ENCODE results near the gene AOPEP. TPM values are rescaled to one million over a fixed set of nuclear protein-coding genes. Genes with fewer than 3 reads are reported as not detected.
A peak's percentile ranks its signal among the peaks of the same experiment; 100 is the strongest.

AOPEP gene
- total RNA-seq, 4 donors from 2014 or later: 252 to 375 (median 312) TPM

- Histone ChIP-seq H3K36me3 (peaks cover 0 to 40% of the 10 kb centered on the region in 2 donors), H3K4me3 (no peak overlapping the region), H3K27ac (peak overlapping the region; percentile 45 to 89 (median 81)), H3K27me3 (no peaks in the 10 kb centered on the region), H3K4me1 (peaks cover 8 to 100% (median 58%) of the 10 kb centered on the region in 3 donors), H3K9me3 (no peaks in the 10 kb centered on the region)
- 0 to 22% methylated on average over 1 to 5 of the region's 22 CpGs for WGBS, 2 donors (ENCODE audit: low coverage in 1 of 2)
- TF ChIP-seq POLR2A (IDR thresholded peaks at IDR 0.05) (no peak), CTCF (IDR thresholded peaks at IDR 0.05) (peak in 1 of 4 experiments; percentile 26), EP300 (IDR thresholded peaks at IDR 0.05) (no peak), POLR2AphosphoS5 (IDR thresholded peaks at IDR 0.05) (peak; percentile 10)
- peak; percentile 48 for ATAC-seq
Observed at GRCh38 chr9:95090023-95090791, 363.7 kb downstream of the AOPEP start.

GRCh38 chr9:95090871-95091577 lies 364.5 kb downstream of the AOPEP start:
- Histone ChIP-seq H3K27me3 (no peaks in the 10 kb centered on the region), H3K36me3 (peaks cover 0 to 32% of the 10 kb centered on the region in 2 donors), H3K4me3 (no peak overlapping the region), H3K9me3 (no peaks in the 10 kb centered on the region), H3K27ac (peak overlapping the region; percentile 45 to 89 (median 81)), H3K4me1 (peaks cover 8 to 100% (median 58%) of the 10 kb centered on the region in 3 donors)
- TF ChIP-seq POLR2A (IDR thresholded peaks at IDR 0.05) (no peak), CTCF (IDR thresholded peaks at IDR 0.05) (no peak), EP300 (IDR thresholded peaks at IDR 0.05) (no peak), POLR2AphosphoS5 (IDR thresholded peaks at IDR 0.05) (no peak)
- ATAC-seq: no peak
- WGBS, 2 donors (ENCODE audit: low coverage in 1 of 2): no CpG with 5 or more reads among the region's 14 CpGs

- Histone ChIP-seq H3K4me1 (peaks cover 8 to 100% (median 58%) of the 10 kb centered on the region in 3 donors), H3K9me3 (no peaks in the 10 kb centered on the region), H3K4me3 (no peak overlapping the region), H3K27ac (peak overlapping the region; percentile 45 to 89 (median 81)), H3K27me3 (no peaks in the 10 kb centered on the region), H3K36me3 (peaks cover 0 to 30% of the 10 kb centered on the region in 2 donors)
- WGBS, 2 donors (ENCODE audit: low coverage in 1 of 2): 24 to 40% methylated on average over 2 to 5 of the region's 12 CpGs
- ATAC-seq: no peak
- TF ChIP-seq CTCF (IDR thresholded peaks at IDR 0.05) (no peak), POLR2A (IDR thresholded peaks at IDR 0.05) (no peak), POLR2AphosphoS5 (IDR thresholded peaks at IDR 0.05) (no peak), EP300 (IDR thresholded peaks at IDR 0.05) (no peak)
Observed at GRCh38 chr9:95091601-95092261, 365.2 kb downstream of the AOPEP start.

- peaks cover 0 to 32% of the 10 kb centered on the region in 2 donors for H3K36me3 ChIP-seq
- H3K4me1 ChIP-seq: peaks cover 8 to 97% (median 57%) of the 10 kb centered on the region in 3 donors
- no peaks in the 10 kb centered on the region for H3K9me3 ChIP-seq
- H3K4me3 ChIP-seq: no peak overlapping the region
- ATAC-seq: peak; percentile 1
- 25 to 33% methylated on average over 3 to 9 of the region's 19 CpGs for WGBS, 2 donors (ENCODE audit: low coverage in 1 of 2)
- peak overlapping the region; percentile 45 to 89 (median 81) for H3K27ac ChIP-seq
- TF ChIP-seq CTCF (IDR thresholded peaks at IDR 0.05): no peak
- TF ChIP-seq POLR2AphosphoS5 (IDR thresholded peaks at IDR 0.05): no peak
- TF ChIP-seq POLR2A (IDR thresholded peaks at IDR 0.05): no peak
- no peak for TF ChIP-seq EP300 (IDR thresholded peaks at IDR 0.05)
- H3K27me3 ChIP-seq: no peaks in the 10 kb centered on the region
Observed at GRCh38 chr9:95092262-95093072, 366.0 kb downstream of the AOPEP start.

All from gastroesophageal sphincter (tissue), 4 donors.